ENCODE results near the gene ACER1. TPM values are rescaled to one million over a fixed set of nuclear protein-coding genes. Genes with fewer than 3 reads are reported as not detected.
"Not testable (repeated sequence)": the region's sequence is repeated elsewhere in the genome, so short reads cannot be mapped to it uniquely, and the experiment has no call there.

ACER1 gene
- total RNA-seq, 1 experiment from 2014 or later: not detected

- no peaks in the 10 kb centered on the region for H3K4me1 ChIP-seq
- no peaks in the 10 kb centered on the region for H3K36me3 ChIP-seq
- H3K9me3 ChIP-seq (replicated peaks): 0 out of 2 replicates have a peak, but pooled peaks cover 2% of the 10 kb centered on the region
- H3K27ac ChIP-seq: no peak overlapping the region
- no peak for DNase-seq
- H3K27me3 ChIP-seq: no peaks in the 10 kb centered on the region
- H3K4me3 ChIP-seq: no peak overlapping the region
Measured at GRCh38 chr19:6340493-6341201, 7.2 kb upstream of the ACER1 start.

GRCh38 chr19:6334490-6335285 is 1.3 kb upstream of the ACER1 start:
- H3K36me3 ChIP-seq: no peaks in the 10 kb centered on the region
- no peak for DNase-seq
- no peaks in the 10 kb centered on the region for H3K4me1 ChIP-seq
- H3K27ac ChIP-seq: no peak overlapping the region
- no peaks in the 10 kb centered on the region for H3K27me3 ChIP-seq
- no peaks in the 10 kb centered on the region for H3K9me3 ChIP-seq (replicated peaks)
- H3K4me3 ChIP-seq: no peak overlapping the region

DNA sequence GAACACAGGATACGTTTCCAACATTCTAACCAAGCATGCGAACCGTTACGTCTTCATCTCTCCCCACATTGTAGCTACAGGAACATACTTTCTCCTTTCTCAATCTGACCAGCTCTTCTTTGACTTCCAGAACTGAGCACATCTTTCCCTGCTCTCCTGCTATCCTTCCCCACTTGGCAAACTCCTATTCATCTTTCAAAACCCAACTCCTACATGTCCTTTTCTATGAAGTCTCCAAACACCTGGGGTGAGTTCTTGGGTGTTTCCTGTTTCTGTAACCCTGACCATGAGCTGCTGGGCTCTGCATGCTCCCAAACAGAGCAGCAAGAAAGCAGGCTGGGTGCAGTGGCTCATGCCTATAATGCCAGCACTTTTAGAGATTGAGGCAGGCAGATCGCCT is 6.6 kb downstream of the ACER1 start:
- DNase-seq: no peak
- Histone ChIP-seq H3K4me3 (no peak overlapping the region), H3K36me3 (no peaks in the 10 kb centered on the region), H3K9me3 (replicated peaks) (no peaks in the 10 kb centered on the region), H3K27ac (no peak overlapping the region), H3K4me1 (no peaks in the 10 kb centered on the region), H3K27me3 (no peaks in the 10 kb centered on the region)

GRCh38 chr19:6325614-6326013 is 7.8 kb downstream of the ACER1 start:
- Histone ChIP-seq H3K4me3 (no peak overlapping the region), H3K4me1 (no peaks in the 10 kb centered on the region), H3K9me3 (replicated peaks) (no peaks in the 10 kb centered on the region), H3K27me3 (no peaks in the 10 kb centered on the region), H3K36me3 (no peaks in the 10 kb centered on the region), H3K27ac (no peak overlapping the region)
- no peak for DNase-seq

DNA sequence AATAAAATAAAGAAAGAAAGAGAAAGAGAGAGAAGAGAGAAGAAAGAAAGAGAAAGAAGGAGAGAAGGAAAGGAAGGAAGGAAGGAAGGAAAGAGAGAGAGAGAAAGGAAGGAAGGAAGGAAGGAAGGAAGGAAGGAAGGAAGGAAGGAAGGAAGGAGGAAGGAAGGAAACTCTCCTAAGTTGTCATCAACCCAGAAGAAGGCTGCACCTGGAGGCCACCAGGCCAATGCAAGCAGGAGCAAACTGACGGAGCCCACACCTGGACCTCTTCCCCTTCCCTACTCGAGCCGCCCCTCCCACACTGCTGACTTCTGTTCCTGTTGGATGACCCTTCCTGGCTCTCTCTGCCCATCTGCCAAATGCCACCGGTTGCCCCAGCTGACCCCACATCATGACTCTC is 8.7 kb downstream of the ACER1 start:
- Histone ChIP-seq H3K4me1 (no peaks in the 10 kb centered on the region), H3K9me3 (replicated peaks) (no peaks in the 10 kb centered on the region), H3K27me3 (no peaks in the 10 kb centered on the region), H3K4me3 (no peak overlapping the region), H3K36me3 (no peaks in the 10 kb centered on the region), H3K27ac (no peak overlapping the region)
- no peak for DNase-seq

DNA sequence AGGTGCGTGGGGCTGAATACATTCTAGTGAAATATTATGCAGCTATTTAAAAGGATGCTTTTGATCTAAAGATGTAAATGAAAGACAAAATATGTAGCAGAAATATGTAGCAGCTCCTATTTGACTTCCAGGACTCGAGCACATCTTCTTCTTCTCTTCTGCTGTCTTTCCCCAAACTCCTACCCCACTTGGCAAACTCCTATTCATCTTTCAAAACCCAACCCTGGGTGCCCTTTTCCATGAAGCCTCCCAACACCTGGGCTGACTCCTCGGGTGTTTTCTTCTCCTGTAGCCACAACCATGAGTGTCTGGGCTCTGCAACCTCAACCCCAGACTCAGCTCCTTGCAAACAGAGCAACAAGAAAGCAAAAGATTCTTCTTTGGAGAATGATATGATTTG is 11.1 kb downstream of the ACER1 start:
- H3K36me3 ChIP-seq: no peaks in the 10 kb centered on the region
- H3K4me3 ChIP-seq: no peak overlapping the region
- no peaks in the 10 kb centered on the region for H3K4me1 ChIP-seq
- H3K27ac ChIP-seq: no peak overlapping the region
- no peak for DNase-seq
- H3K9me3 ChIP-seq (replicated peaks): no peaks in the 10 kb centered on the region
- no peaks in the 10 kb centered on the region for H3K27me3 ChIP-seq

DNA sequence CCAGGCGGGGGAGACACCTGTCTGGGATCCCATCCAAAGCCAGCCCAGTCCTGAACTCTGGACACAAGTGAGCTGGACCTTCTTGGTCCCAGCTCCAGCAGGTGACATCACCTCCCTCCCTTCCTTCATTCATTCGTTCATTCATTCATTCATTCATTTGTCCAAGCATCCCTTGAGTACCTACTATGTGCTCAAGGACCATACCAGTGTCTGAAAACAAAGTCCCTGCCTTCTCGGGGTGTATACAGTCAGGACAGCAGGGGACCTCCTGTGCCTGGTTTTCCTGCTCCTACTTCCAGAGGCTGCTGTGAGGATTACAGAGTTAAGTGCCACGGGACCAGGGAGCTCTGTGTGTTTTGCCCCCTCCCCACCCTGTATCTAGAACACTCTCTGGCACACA is 14.0 kb downstream of the ACER1 start:
- no peak overlapping the region for H3K4me3 ChIP-seq
- no peaks in the 10 kb centered on the region for H3K4me1 ChIP-seq
- H3K27ac ChIP-seq: no peak overlapping the region
- H3K9me3 ChIP-seq (replicated peaks): no peaks in the 10 kb centered on the region
- no peaks in the 10 kb centered on the region for H3K27me3 ChIP-seq
- DNase-seq: no peak
- no peaks in the 10 kb centered on the region for H3K36me3 ChIP-seq

DNA sequence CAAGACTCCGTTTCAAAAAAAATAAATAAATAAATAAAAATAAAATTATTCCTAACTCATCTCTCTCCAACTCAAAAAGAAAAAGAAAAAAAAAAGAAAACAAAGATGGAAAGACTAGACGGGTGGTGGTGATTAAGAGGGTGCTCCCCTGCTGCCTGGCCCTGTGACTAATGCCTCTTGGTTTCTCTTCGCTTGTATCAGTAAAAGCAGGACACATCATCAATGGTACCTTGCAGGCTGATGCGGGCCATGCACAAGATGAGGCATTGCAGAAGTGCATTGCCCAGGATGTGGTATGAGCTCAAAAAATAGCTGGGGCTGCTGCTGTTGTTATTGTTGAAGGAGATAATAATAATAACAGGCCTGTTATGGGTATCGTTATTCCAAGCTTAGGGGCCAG is 14.6 kb downstream of the ACER1 start:
- H3K4me1 ChIP-seq: no peaks in the 10 kb centered on the region
- H3K27ac ChIP-seq: no peak overlapping the region
- no peak overlapping the region for H3K4me3 ChIP-seq
- no peak for DNase-seq
- H3K27me3 ChIP-seq: no peaks in the 10 kb centered on the region
- H3K36me3 ChIP-seq: no peaks in the 10 kb centered on the region
- H3K9me3 ChIP-seq (replicated peaks): no peaks in the 10 kb centered on the region

GRCh38 chr19:6315646-6316045 is 17.8 kb downstream of the ACER1 start:
- H3K27ac ChIP-seq; H3K4me3 ChIP-seq; H3K36me3 ChIP-seq; H3K9me3 ChIP-seq (replicated peaks); DNase-seq; H3K4me1 ChIP-seq; H3K27me3 ChIP-seq: not testable (repeated sequence)

DNA sequence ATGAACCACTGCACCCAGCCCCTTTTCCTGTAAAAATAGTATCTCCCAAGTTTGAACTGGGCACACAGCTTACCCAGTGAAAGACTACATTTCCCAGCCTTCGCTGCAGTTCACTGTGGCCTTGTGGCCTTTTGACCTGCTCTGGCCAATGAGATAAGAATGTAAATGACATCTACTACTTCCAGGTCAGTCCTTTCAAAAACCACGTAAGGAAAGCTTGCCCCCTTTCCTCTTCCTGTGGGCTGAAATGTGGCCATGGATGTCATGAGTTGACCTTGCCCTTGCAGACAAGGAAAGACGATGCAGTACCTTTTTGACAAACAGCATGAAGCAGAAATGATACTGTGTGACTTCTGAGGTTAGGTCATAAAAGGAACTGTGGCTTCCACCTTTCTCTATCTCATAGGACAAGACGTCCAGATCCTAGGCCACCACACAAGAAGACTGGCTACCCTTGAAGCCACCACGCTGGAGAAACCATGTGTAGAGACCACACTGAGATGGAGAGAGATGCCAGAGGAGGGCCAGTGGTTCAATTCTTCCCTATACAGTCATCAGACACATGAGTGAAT is 19.9 kb downstream of the ACER1 start:
- no peak overlapping the region for H3K27ac ChIP-seq
- H3K4me1 ChIP-seq: no peaks in the 10 kb centered on the region
- no peaks in the 10 kb centered on the region for H3K36me3 ChIP-seq
- H3K27me3 ChIP-seq: no peaks in the 10 kb centered on the region
- H3K9me3 ChIP-seq (replicated peaks): no peaks in the 10 kb centered on the region
- no peak for DNase-seq
- no peak overlapping the region for H3K4me3 ChIP-seq

- no peak overlapping the region for H3K4me3 ChIP-seq
- H3K9me3 ChIP-seq (replicated peaks): no peaks in the 10 kb centered on the region
- no peaks in the 10 kb centered on the region for H3K27me3 ChIP-seq
- peak in 1 of 2 experiments; percentile 18 for DNase-seq
- H3K36me3 ChIP-seq: no peaks in the 10 kb centered on the region
- no peak overlapping the region for H3K27ac ChIP-seq
- no peaks in the 10 kb centered on the region for H3K4me1 ChIP-seq
Measured at GRCh38 chr19:6312018-6312417, 21.4 kb downstream of the ACER1 start.

DNA sequence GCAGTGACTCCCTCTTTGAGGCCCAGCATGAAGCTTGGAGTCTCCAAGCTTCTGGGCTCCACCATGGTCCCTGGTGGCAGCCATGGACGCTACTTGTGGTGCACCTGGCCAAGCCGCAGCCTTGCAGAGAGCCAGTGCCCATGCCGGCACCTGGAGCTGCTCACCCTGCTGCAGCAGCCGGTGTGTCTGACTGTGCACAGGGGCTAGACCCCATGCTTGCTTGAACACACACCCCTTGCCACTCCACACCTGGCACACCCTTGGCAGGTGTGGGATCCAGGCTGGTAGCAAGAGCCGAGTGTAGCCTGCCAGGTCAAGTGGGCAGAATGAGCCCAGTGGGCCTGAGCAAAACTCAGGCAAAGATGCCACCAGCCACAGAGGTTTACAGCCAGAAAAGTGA is 35.0 kb downstream of the ACER1 start:
- no peak for DNase-seq
- H3K4me3 ChIP-seq: no peak overlapping the region
- H3K27ac ChIP-seq: no peak overlapping the region
- H3K36me3 ChIP-seq: no peaks in the 10 kb centered on the region
- H3K27me3 ChIP-seq: no peaks in the 10 kb centered on the region
- H3K9me3 ChIP-seq (replicated peaks): no peaks in the 10 kb centered on the region
- no peaks in the 10 kb centered on the region for H3K4me1 ChIP-seq

DNA sequence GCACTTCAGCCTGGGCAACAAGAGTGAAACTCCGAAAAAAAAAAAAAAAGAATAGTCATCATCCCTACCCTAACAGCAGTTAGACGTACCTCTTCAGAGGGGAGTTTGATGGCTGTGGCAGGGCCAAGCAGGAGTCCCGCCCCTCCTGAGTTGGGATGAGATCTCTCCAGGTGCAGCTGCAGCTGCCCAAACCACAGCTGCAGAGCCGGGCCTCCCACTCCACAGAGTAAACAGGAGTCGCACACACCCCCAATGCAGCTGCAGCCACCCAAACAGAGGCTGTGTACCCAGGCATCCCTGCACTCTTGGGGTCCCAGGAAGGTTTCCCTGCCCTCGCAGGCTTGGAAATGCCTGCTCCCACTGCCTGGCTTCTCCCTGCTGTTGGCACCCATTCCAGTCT is 36.2 kb downstream of the ACER1 start:
- no peak overlapping the region for H3K27ac ChIP-seq
- H3K27me3 ChIP-seq: no peaks in the 10 kb centered on the region
- no peak overlapping the region for H3K4me3 ChIP-seq
- no peaks in the 10 kb centered on the region for H3K4me1 ChIP-seq
- DNase-seq: peak in 1 of 2 experiments; percentile 16
- no peaks in the 10 kb centered on the region; the same call in 1 of the 2 replicates for H3K9me3 ChIP-seq (replicated peaks)
- no peaks in the 10 kb centered on the region for H3K36me3 ChIP-seq

DNA sequence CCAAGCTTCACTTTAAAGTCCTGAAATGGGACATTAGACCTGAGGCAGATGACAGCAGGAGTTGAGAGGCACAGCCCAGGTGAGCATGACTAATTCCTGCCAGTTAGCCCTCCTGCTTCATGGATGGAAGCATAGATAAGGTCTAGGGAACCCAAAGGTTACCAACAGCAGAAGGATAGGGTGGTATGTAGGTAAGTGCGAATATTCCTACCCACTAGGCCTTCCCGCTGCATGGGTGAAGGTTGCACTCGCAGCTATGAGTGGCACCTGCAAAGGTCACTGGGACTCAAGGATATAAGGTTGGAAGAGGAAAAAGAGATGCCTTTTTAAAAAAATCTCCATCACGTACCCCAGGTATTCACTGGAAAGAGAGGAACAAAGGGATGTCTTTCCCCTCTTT is 41.4 kb downstream of the ACER1 start:
- no peaks in the 10 kb centered on the region for H3K4me1 ChIP-seq
- H3K4me3 ChIP-seq: no peak overlapping the region
- H3K27me3 ChIP-seq: no peaks in the 10 kb centered on the region
- DNase-seq: no peak
- no peak overlapping the region for H3K27ac ChIP-seq
- no peaks in the 10 kb centered on the region for H3K36me3 ChIP-seq
- no peaks in the 10 kb centered on the region; the same call in none of the 2 replicates for H3K9me3 ChIP-seq (replicated peaks)

DNA sequence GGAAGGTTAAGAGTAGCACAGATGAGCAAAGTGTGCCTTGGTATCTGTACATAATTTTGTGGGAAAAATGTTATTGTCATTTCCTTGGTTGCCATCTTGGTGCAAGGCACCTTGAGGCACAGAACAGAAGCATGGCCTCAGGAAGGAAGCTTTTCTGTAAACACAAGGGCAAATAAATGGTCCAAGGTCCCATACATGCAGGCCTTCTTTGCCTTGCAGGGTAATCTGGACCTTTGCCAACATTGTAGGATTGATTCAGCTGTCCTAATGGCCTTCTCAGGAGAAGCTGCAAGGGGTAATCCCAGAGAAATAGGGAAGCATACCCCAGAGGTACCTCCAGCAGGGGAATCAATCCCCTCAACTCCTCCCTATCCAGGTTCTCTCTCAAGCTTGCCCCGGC is 44.7 kb downstream of the ACER1 start:
- no peaks in the 10 kb centered on the region for H3K4me1 ChIP-seq
- no peaks in the 10 kb centered on the region for H3K27me3 ChIP-seq
- no peaks in the 10 kb centered on the region for H3K36me3 ChIP-seq
- H3K4me3 ChIP-seq: no peak overlapping the region
- no peak overlapping the region for H3K27ac ChIP-seq
- no peak for DNase-seq
- no peaks in the 10 kb centered on the region; the same call in none of the 2 replicates for H3K9me3 ChIP-seq (replicated peaks)

Data from SJCRH30 (cell line).